ENCODE data around the gene ZNF331. TPM values are rescaled to one million over a fixed set of nuclear protein-coding genes. Genes with fewer than 3 reads are reported as not detected.

Gene ZNF331
- total and polyA plus RNA-seq, 2 of the 4 experiments (the other 2 are of a cell fraction): 6.6 to 11.1 TPM

GRCh38 chr19:53504885-53505284 is 33.1 kb upstream of the ZNF331 start:
- H3K56ac ChIP-seq (ENCODE audit: extremely low read depth, insufficient read depth, low read length): no peak overlapping the region
- no TSS peak for BruUV-seq (replicated peaks)
- CTCF ChIA-PET: no interaction called here
- H2BK20ac ChIP-seq (ENCODE audit: low read depth, low read length): no peak overlapping the region
- H3K27ac ChIP-seq (ENCODE audit: insufficient read depth, low read length): no peak overlapping the region
- no peaks in the 10 kb centered on the region for H3K79me1 ChIP-seq (ENCODE audit: low read depth in 1 of 2, low read length in 2 of 2)
- H3K9me1 ChIP-seq (ENCODE audit: insufficient read depth, low read length): no peaks in the 10 kb centered on the region
- no peak overlapping the region for H4K91ac ChIP-seq (ENCODE audit: insufficient read depth, low read depth, low read length)
- no peaks in the 10 kb centered on the region for H3K36me3 ChIP-seq (ENCODE audit: control insufficient read depth, insufficient read depth, low read length)
- no peak overlapping the region for H3K14ac ChIP-seq (replicated peaks; ENCODE audit: low read depth, low read length)
- H3K18ac ChIP-seq (ENCODE audit: low read depth, low read length): no peak overlapping the region
- no CpG with 5 or more reads among the region's 7 CpGs for WGBS, 2 experiments (ENCODE audit: extremely low coverage in 2 of 2, insufficient read length in 1 of 2)
- 0 out of 2 replicates have a peak, but pooled peaks cover 3% of the 10 kb centered on the region for H3K27me3 ChIP-seq (ENCODE audit: control insufficient read depth, insufficient read depth, low read length)
- H4K5ac ChIP-seq (ENCODE audit: low read depth, low read length): no peak overlapping the region
- DNase-seq (no peak), ATAC-seq (ENCODE audit: low read depth) (peak; percentile 35; the same call in 1 of the 2 replicates)
- no peak overlapping the region for H3K4me3 ChIP-seq (ENCODE audit: insufficient read depth, low read depth, low read length)
- in situ Hi-C loops (cut with MboI; ENCODE audit: low sequenced_read_pairs) (no loop called here), intact Hi-C loops (cut with micrococcal nuclease) (no loop called here), dilution Hi-C loops (cut with HindIII; ENCODE audit: low sequenced_read_pairs, unreplicated experiment) (no loop called here)
- H2AK5ac ChIP-seq (ENCODE audit: low read depth, low read length): no peak overlapping the region
- no peak overlapping the region for H3K4ac ChIP-seq (ENCODE audit: low read depth, low read length)
- no peak overlapping the region for H3K9ac ChIP-seq (ENCODE audit: low read depth, low read length)
- TF ChIP-seq CHD1 (IDR thresholded peaks at IDR 0.05; ENCODE audit: low read depth, low read length): no peak
- no peak for TF ChIP-seq CTCF (conservative IDR thresholded peaks at IDR 0.05; ENCODE audit: low read depth, low read length)
- no peak for TF ChIP-seq MAZ (IDR thresholded peaks at IDR 0.05; ENCODE audit: borderline replicate concordance, low read depth, low read length)
- no peak for TF ChIP-seq ELK1 (IDR thresholded peaks at IDR 0.05; ENCODE audit: borderline replicate concordance, low read depth, low read length)
- no peaks in the 10 kb centered on the region for H4K20me1 ChIP-seq (ENCODE audit: insufficient read depth, low read length)
- peak overlapping the region; percentile 84 for H3K4me2 ChIP-seq (ENCODE audit: low read depth, low read length)
- H4K8ac ChIP-seq (ENCODE audit: low read depth in 2 of 2, low read length in 2 of 2): no peak overlapping the region
- POLR2A ChIA-PET (ENCODE audit: unreplicated experiment): interaction anchor here (0.6 kb wide), 1 partner anchor 1365 kb away, joined by 4 read pairs; no protein-coding TSS in a partner anchor
- no peaks in the 10 kb centered on the region for H3K9me3 ChIP-seq (ENCODE audit: control insufficient read depth, insufficient read depth, low read length)
- peak overlapping the region; percentile 4 for H2AFZ ChIP-seq (replicated peaks; ENCODE audit: low read length, poor library complexity)
- H2BK15ac ChIP-seq (ENCODE audit: low read depth, low read length): no peak overlapping the region
- peaks cover 8% of the 10 kb centered on the region for H3K4me1 ChIP-seq (ENCODE audit: control insufficient read depth, insufficient read depth, low read length)
- no peak overlapping the region for H2AK9ac ChIP-seq (replicated peaks; ENCODE audit: low read depth, low read length, poor library complexity)
- no peak overlapping the region for H2BK5ac ChIP-seq (ENCODE audit: low read depth, low read length, poor library complexity, severe bottlenecking)
- no peak overlapping the region for H2BK120ac ChIP-seq (ENCODE audit: low read depth, low read length)
- no peak overlapping the region for H3K23ac ChIP-seq (ENCODE audit: low read depth, low read length)

Data from IMR-90 (cell line).